Measurements from ENCODE around the gene ACAP3. TPM values are rescaled to one million over a fixed set of nuclear protein-coding genes. Genes with fewer than 3 reads are reported as not detected.

ACAP3 gene
- total and polyA plus RNA-seq, 4 donors, result 2.7 to 24.8 (median 15.0) TPM

DNA sequence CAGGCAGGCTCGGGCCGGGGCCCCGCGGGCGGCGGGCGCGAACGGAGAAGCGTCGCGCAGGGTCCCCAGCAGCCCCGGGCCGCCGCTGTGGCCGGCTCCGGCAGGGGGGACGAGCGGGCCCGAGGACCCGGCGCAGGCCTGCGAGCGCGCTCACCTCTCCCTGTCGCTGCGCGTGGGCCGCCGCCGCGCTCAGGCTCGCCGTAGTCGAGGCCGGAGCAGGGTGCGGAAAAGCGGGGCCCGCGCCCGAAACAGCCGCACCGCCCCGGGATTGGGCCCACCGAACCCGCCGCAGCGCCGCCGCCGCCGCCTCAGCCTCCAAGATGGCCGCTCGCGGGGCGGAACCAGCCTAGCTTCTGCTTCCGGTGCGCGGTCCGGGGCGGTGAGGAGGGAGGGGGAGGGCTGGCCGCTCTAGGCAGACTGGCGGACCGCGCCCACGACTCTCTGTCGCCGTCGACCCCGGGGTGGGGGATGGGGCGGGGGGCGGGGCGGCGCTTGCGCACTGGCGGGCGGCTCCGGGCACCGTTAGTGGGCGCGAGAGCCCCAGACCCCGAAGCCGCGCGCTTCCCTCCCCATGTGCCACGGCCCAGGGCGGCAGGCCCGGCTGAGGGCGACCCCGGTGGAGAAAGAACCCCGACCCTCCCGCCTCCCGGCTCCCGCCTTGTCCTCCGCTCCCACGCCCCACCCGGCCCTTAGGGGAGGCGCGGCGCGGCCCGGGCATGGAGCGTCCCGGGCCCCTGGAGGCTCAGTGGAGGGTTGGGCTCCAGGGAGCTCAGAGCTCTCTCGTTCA, 34.0 kb downstream of the ACAP3 start, which contains the start of gene UBE2J2:
TSS of gene UBE2J2 (minus strand) at position 343 of the 787 bp plus-strand sequence. CDS start 5,862 bp downstream, outside the sequence.
- TF ChIP-seq FOXA1 (IDR thresholded peaks at IDR 0.05), result no peak
- peak in 1 of 2 donors; percentile 88 for TF ChIP-seq GABPA (IDR thresholded peaks at IDR 0.05 in 1 of 2, conservative IDR thresholded peaks at IDR 0.05 in 1 of 2)
- peak; percentile 95 for TF ChIP-seq YY1 (IDR thresholded peaks at IDR 0.05)
- peak within 1 kb of the TSS; percentile 23 to 69 for H3K27ac ChIP-seq (ENCODE audit: low read depth in 1 of 2, low read length in 2 of 2)
- H3K4me1 ChIP-seq (ENCODE audit: control insufficient read depth in 4 of 4, insufficient read depth in 4 of 4, low read length in 3 of 4), result peaks cover 13 to 39% (median 32%) of the 10 kb centered on the region in 4 donors
- H3K4me3 ChIP-seq (ENCODE audit: low read depth in 1 of 3, low read length in 3 of 3), result peak within 1 kb of the TSS; percentile 89 to 95 (median 94)
- H3K36me3 ChIP-seq (ENCODE audit: control insufficient read depth in 4 of 4, insufficient read depth in 3 of 4, low read depth in 1 of 4, low read length in 3 of 4), result peaks cover 0 to 2% (median under 1%) of the 10 kb centered on the region in 4 donors
- peak within 1 kb of the TSS; percentile 43 to 81 for H3K9ac ChIP-seq (ENCODE audit: low read depth in 1 of 2, low read length in 2 of 2)
- no peaks in the 10 kb centered on the region for H3K9me3 ChIP-seq (ENCODE audit: control insufficient read depth in 4 of 4, low read length in 3 of 4)
- DNase-seq (ENCODE audit: low spot score), result peak; percentile 94
- H3K27me3 ChIP-seq (ENCODE audit: control insufficient read depth in 4 of 4, insufficient read depth in 4 of 4, low read length in 3 of 4), result no peaks in the 10 kb centered on the region
- WGBS, result under 1% methylated on average over 105 of the region's 105 CpGs

- WGBS, result under 1% methylated on average over 31 of the region's 31 CpGs
- H3K4me1 ChIP-seq (ENCODE audit: control insufficient read depth in 4 of 4, insufficient read depth in 4 of 4, low read length in 3 of 4), result peaks cover 13 to 39% (median 30%) of the 10 kb centered on the region in 4 donors
- H3K27me3 ChIP-seq (ENCODE audit: control insufficient read depth in 4 of 4, insufficient read depth in 4 of 4, low read length in 3 of 4), result no peaks in the 10 kb centered on the region
- peak overlapping the region; percentile 43 to 73 for H3K9ac ChIP-seq (ENCODE audit: low read depth in 1 of 2, low read length in 2 of 2)
- TF ChIP-seq, protein P1, sequence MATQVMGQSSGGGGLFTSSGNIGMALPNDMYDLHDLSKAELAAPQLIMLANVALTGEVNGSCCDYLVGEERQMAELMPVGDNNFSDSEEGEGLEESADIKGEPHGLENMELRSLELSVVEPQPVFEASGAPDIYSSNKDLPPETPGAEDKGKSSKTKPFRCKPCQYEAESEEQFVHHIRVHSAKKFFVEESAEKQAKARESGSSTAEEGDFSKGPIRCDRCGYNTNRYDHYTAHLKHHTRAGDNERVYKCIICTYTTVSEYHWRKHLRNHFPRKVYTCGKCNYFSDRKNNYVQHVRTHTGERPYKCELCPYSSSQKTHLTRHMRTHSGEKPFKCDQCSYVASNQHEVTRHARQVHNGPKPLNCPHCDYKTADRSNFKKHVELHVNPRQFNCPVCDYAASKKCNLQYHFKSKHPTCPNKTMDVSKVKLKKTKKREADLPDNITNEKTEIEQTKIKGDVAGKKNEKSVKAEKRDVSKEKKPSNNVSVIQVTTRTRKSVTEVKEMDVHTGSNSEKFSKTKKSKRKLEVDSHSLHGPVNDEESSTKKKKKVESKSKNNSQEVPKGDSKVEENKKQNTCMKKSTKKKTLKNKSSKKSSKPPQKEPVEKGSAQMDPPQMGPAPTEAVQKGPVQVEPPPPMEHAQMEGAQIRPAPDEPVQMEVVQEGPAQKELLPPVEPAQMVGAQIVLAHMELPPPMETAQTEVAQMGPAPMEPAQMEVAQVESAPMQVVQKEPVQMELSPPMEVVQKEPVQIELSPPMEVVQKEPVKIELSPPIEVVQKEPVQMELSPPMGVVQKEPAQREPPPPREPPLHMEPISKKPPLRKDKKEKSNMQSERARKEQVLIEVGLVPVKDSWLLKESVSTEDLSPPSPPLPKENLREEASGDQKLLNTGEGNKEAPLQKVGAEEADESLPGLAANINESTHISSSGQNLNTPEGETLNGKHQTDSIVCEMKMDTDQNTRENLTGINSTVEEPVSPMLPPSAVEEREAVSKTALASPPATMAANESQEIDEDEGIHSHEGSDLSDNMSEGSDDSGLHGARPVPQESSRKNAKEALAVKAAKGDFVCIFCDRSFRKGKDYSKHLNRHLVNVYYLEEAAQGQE (IDR thresholded peaks at IDR 0.05), result no peak
- no peak for TF ChIP-seq RAD21 (IDR thresholded peaks at IDR 0.05)
- no peak for TF ChIP-seq MAX (IDR thresholded peaks at IDR 0.05)
- no peak for TF ChIP-seq GABPA (IDR thresholded peaks at IDR 0.05 in 1 of 2, conservative IDR thresholded peaks at IDR 0.05 in 1 of 2)
- no peak for TF ChIP-seq TAF1 (conservative IDR thresholded peaks at IDR 0.05)
- TF ChIP-seq, protein P2, sequence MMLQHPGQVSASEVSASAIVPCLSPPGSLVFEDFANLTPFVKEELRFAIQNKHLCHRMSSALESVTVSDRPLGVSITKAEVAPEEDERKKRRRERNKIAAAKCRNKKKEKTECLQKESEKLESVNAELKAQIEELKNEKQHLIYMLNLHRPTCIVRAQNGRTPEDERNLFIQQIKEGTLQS (IDR thresholded peaks at IDR 0.05), result no peak
- no peak for TF ChIP-seq FOXA2 (IDR thresholded peaks at IDR 0.05)
- no peak for TF ChIP-seq YY1 (IDR thresholded peaks at IDR 0.05)
- TF ChIP-seq, protein P3, sequence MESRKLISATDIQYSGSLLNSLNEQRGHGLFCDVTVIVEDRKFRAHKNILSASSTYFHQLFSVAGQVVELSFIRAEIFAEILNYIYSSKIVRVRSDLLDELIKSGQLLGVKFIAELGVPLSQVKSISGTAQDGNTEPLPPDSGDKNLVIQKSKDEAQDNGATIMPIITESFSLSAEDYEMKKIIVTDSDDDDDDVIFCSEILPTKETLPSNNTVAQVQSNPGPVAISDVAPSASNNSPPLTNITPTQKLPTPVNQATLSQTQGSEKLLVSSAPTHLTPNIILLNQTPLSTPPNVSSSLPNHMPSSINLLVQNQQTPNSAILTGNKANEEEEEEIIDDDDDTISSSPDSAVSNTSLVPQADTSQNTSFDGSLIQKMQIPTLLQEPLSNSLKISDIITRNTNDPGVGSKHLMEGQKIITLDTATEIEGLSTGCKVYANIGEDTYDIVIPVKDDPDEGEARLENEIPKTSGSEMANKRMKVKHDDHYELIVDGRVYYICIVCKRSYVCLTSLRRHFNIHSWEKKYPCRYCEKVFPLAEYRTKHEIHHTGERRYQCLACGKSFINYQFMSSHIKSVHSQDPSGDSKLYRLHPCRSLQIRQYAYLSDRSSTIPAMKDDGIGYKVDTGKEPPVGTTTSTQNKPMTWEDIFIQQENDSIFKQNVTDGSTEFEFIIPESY (IDR thresholded peaks at IDR 0.05), result no peak
- TF ChIP-seq NR2F2 (IDR thresholded peaks at IDR 0.05), result no peak
- no peak for TF ChIP-seq CTCF (IDR thresholded peaks at IDR 0.05; ENCODE audit: low read depth, low read length, missing input control)
- TF ChIP-seq HNF4A (conservative IDR thresholded peaks at IDR 0.05), result no peak
- TF ChIP-seq EGR1 (IDR thresholded peaks at IDR 0.05; ENCODE audit: low read depth in 2 of 2), result no peak
- TF ChIP-seq JUND (IDR thresholded peaks at IDR 0.05), result no peak
- TF ChIP-seq FOXA1 (IDR thresholded peaks at IDR 0.05), result no peak
- no peak for TF ChIP-seq HNF4G (IDR thresholded peaks at IDR 0.05)
- no peak for DNase-seq (ENCODE audit: low spot score)
- H3K4me3 ChIP-seq (ENCODE audit: low read depth in 1 of 3, low read length in 3 of 3), result peak overlapping the region; percentile 89 to 95 (median 94)
- H3K36me3 ChIP-seq (ENCODE audit: control insufficient read depth in 4 of 4, insufficient read depth in 3 of 4, low read depth in 1 of 4, low read length in 3 of 4), result peaks cover 0 to 2% (median under 1%) of the 10 kb centered on the region in 4 donors
- no peaks in the 10 kb centered on the region for H3K9me3 ChIP-seq (ENCODE audit: control insufficient read depth in 4 of 4, low read length in 3 of 4)
- peak overlapping the region in 1 of 2 donors; percentile 23 for H3K27ac ChIP-seq (ENCODE audit: low read depth in 1 of 2, low read length in 2 of 2)
Measured at GRCh38 chr1:1273209-1273511, 34.6 kb downstream of the ACAP3 start.

All from liver (tissue), 9 donors.